Measurements from ENCODE around the gene ATP11B.

DNA sequence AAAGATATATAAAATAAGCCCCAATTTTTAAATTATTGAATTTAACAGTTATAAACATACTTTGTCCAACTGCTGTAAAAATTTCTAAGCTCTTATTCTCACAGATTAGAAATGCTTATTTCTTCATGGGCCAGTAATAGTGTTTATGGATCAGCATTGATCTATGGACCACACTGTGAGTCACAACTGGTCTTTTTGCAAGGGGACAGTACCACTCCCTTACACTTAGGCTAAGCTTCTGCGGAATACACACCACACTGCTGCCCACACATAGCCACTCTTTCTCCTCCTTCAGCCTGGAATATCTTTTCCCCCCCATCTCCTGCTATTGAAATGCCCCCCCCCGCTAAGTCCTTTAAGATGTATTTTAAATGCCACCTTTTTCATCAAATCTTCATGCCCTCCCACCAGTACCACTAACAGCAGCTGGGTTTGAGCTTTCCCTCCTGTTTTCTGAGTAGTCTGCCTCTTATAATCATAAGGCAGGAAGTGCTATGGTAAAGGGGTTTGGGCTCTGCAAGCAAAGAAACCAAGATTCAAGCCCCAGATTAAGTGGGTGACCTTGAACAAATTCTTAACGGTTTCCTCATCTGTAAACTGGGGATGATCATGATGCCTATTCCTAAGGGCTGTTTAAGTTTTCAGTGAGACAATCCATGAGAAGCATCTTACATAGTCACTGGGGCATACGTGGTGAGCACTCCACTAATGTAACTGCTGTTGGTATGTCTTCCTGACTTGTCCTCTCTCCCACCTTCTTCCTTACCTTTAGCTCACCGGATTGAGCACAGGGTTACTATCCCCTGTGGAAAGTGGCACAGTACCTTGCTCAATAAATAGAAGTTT, 117.9 kb downstream of the ATP11B start:
- TF ChIP-seq, protein P1, sequence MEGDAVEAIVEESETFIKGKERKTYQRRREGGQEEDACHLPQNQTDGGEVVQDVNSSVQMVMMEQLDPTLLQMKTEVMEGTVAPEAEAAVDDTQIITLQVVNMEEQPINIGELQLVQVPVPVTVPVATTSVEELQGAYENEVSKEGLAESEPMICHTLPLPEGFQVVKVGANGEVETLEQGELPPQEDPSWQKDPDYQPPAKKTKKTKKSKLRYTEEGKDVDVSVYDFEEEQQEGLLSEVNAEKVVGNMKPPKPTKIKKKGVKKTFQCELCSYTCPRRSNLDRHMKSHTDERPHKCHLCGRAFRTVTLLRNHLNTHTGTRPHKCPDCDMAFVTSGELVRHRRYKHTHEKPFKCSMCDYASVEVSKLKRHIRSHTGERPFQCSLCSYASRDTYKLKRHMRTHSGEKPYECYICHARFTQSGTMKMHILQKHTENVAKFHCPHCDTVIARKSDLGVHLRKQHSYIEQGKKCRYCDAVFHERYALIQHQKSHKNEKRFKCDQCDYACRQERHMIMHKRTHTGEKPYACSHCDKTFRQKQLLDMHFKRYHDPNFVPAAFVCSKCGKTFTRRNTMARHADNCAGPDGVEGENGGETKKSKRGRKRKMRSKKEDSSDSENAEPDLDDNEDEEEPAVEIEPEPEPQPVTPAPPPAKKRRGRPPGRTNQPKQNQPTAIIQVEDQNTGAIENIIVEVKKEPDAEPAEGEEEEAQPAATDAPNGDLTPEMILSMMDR (IDR thresholded peaks at IDR 0.05): no peak
- TF ChIP-seq POLR2A (IDR thresholded peaks at IDR 0.05): no peak
